ENCODE results near the gene AP1S3.

- no peak for TF ChIP-seq SUZ12 (IDR thresholded peaks at IDR 0.05; ENCODE audit: extremely low read depth, insufficient read depth, insufficient read length)
- TF ChIP-seq ZNF274 (IDR thresholded peaks at IDR 0.05; ENCODE audit: low read depth, low read length): no peak
These were observed 21.7 kb upstream of the AP1S3 start for GRCh38 chr2:223859070-223859469.

Data from NT2/D1 (cell line).